PC-3 (cell line): ENCODE measurements around the gene STAU1. TPM values are rescaled to one million over a fixed set of nuclear protein-coding genes. Genes with fewer than 3 reads are reported as not detected.

Experiments
- ATAC-seq: fragments of 200-7000 bp; cut with Tn5 transposase; 2 replicates; pipeline ENCODE4 v1.9.1; 2020; ENCODE audit warnings: mild to moderate bottlenecking, moderate library complexity
- BruUV-seq: library from RNA; stranded (reverse); fragments of 400-500 nt; replicated peaks from 2 replicates; lab custom pipeline; 2021; lab: Mats Ljungman, UMichigan
- CTCF ChIA-PET: fragments of 300-600 bp; sonication (Branson Sonifier 250); formaldehyde crosslinking; loops from one replicate; lab custom pipeline; 2022; ENCODE audit warnings: antibody characterized with exemption; lab: Charles Lee
- POLR2A ChIA-PET: fragments of 300-600 bp; sonication (Branson Sonifier 250); formaldehyde crosslinking; loops from one replicate; lab custom pipeline; 2022; ENCODE audit warnings: antibody characterized with exemption; ENCODE audit not compliant: unreplicated experiment; lab: Charles Lee
- DNase-seq: peaks from one replicate; pipeline ENCODE4 v3.0.0-alpha.2; 2015
- H2AFZ ChIP-seq: fragments of 300-600 bp; sonication (generic); 2 replicates; pipeline ENCODE4 v1.6.0; 2016; ENCODE audit warnings: antibody characterized with exemption, low read length
- H3F3A ChIP-seq: fragments of 300-600 bp; sonication (generic); one replicate; pipeline ENCODE4 v1.6.0; 2017; ENCODE audit warnings: antibody characterized with exemption, low read length, control low read depth, mild to moderate bottlenecking; ENCODE audit not compliant: unreplicated experiment
- H3K27ac ChIP-seq: fragments of 300-600 bp; sonication (generic); 2 replicates; pipeline ENCODE4 v1.5.1; 2016; ENCODE audit warnings: mild to moderate bottlenecking, low read length
- H3K27me3 ChIP-seq: fragments of 300-600 bp; sonication (generic); 2 replicates; pipeline ENCODE4 v1.6.1; 2016; ENCODE audit warnings: low read length, mixed read lengths
- H3K36me3 ChIP-seq: fragments of 300-600 bp; sonication (generic); 2 replicates; pipeline ENCODE4 v1.6.1; 2016; ENCODE audit warnings: low read depth, mixed run types, low read length, mixed read lengths
- H3K4me1 ChIP-seq: fragments of 300-600 bp; sonication (generic); 2 replicates; pipeline ENCODE4 v1.5.1; 2016; ENCODE audit warnings: low read length; ENCODE audit not compliant: insufficient read depth
- H3K4me2 ChIP-seq: fragments of 300-600 bp; sonication (generic); 2 replicates; pipeline ENCODE4 v1.6.0; 2016; ENCODE audit warnings: low read length
- H3K4me3 ChIP-seq: fragments of 300-600 bp; sonication (generic); 2 replicates; pipeline ENCODE4 v1.5.1; 2016; ENCODE audit warnings: mild to moderate bottlenecking, low read length, mixed read lengths
- H3K79me2 ChIP-seq: fragments of 300-600 bp; sonication (generic); 2 replicates; pipeline ENCODE4 v1.6.1; 2017; ENCODE audit warnings: low read length, mixed read lengths
- H3K9ac ChIP-seq: fragments of 300-600 bp; sonication (generic); 2 replicates; pipeline ENCODE4 v1.6.0; 2016; ENCODE audit warnings: mild to moderate bottlenecking, low read length
- H3K9me2 ChIP-seq: fragments of 300-600 bp; sonication (generic); replicated peaks from 2 replicates; pipeline ENCODE4 v1.6.1; 2016; ENCODE audit warnings: mixed run types, low read length, mixed read lengths
- H3K9me3 ChIP-seq: fragments of 300-600 bp; sonication (generic); 2 replicates; pipeline ENCODE4 v1.6.1; 2016; ENCODE audit warnings: low read length, mixed read lengths
- H4K20me1 ChIP-seq: fragments of 300-600 bp; sonication (generic); 2 replicates; pipeline ENCODE4 v1.6.1; 2016; ENCODE audit warnings: low read length, mixed read lengths
- EZH2 ChIP-seq: fragments of 300-600 bp; sonication (generic); IDR thresholded peaks from one replicate; pipeline ENCODE4 v1.6.1; 2017; ENCODE audit warnings: antibody characterized with exemption, mild to moderate bottlenecking, low read length; ENCODE audit not compliant: unreplicated experiment
- EZH2phosphoT487 ChIP-seq: fragments of 300-600 bp; sonication (generic); IDR thresholded peaks from 2 replicates; pipeline ENCODE4 v1.6.1; 2018; ENCODE audit warnings: mild to moderate bottlenecking, antibody characterized with exemption, low read length, borderline replicate concordance
- intact Hi-C: fragments of 100-400 bp; cut with micrococcal nuclease; formaldehyde crosslinking; loops from 2 replicates; pipeline ENCODE4 v1.9.0; 2023
- total RNA-seq: library from RNA; depleted of rRNA; stranded (reverse); fragments of >200 nt; gene quantifications from 2 replicates; pipeline ENCODE4 v1.2.3, GENCODE V29; 2014
- TF ChIP-seq, protein P1 (sequence below): fragments of 300-600 bp; sonication (generic); conservative IDR thresholded peaks from 2 replicates; pipeline ENCODE4 v1.5.1; 2017; ENCODE audit warnings: antibody characterized with exemption, low read depth, mild to moderate bottlenecking, low read length

STAU1 gene
- total RNA-seq, 1 experiment from 2014 or later, result 87.8 TPM

DNA sequence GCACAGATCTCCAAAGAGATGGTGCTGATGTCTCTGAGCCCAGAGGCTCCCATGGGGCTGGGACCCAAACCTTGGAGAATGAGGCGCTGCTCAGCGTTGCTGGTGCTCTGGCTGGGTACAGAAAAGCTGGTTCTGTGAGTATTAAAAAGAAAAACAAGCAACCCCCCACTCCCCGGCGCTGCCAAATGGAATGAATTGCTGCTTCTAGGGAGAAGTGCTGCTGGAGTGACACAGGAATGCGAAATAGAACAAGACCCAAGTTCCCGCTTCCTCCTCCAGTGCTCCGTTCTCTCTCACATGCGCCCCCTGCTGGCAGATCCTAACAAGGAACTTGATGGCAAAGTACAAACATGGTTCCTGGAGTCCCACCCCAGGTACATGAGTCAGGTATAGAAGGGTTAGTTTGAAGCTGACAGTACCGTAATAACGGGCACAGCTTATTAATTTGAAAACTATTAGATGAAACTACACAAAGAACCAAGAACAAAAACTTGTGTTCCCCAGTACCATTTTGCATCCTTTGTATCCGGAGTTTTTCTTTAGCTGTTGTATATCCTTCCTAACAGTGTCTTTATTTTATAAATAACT lies 29.0 kb upstream of the STAU1 start:
- ATAC-seq, result peak; percentile 71

DNA sequence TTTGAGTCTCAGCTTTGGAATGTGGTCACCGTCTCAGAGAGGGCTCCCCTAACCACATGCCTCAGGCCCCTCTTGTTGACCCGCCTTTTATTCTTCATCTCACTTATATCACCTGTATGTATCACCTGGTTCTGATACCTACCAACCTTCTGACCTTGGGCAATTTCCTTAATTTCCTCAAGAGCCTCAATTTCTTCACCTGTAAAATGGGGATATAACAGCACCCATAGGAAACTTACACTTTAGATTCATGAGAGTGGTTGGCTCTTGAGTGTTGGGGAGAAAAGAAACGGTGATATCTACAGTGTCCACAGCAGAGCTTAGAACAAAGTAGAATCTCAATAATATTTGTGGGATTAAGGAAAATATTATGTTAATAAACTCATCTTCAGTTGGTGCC lies 27.1 kb upstream of the STAU1 start:
- Histone ChIP-seq H3K79me2 (peaks cover 10% of the 10 kb centered on the region), H3K9ac (no peak overlapping the region), H3K9me2 (no peaks in the 10 kb centered on the region; the same call in 1 of the 2 replicates), H4K20me1 (peaks cover under 1% of the 10 kb centered on the region; the same call in 1 of the 2 replicates), H3K36me3 (no peaks in the 10 kb centered on the region), H3K4me2 (no peak overlapping the region), H3K9me3 (peaks cover 7% of the 10 kb centered on the region), H2AFZ (no peak overlapping the region), H3K4me3 (no peak overlapping the region), H3K27ac (no peak overlapping the region), H3K4me1 (peaks cover 8% of the 10 kb centered on the region), H3K27me3 (no peaks in the 10 kb centered on the region), H3F3A (no peaks in the 10 kb centered on the region)
- no peak for TF ChIP-seq EZH2
- TF ChIP-seq EZH2phosphoT487, result no peak
- TF ChIP-seq, protein P1, sequence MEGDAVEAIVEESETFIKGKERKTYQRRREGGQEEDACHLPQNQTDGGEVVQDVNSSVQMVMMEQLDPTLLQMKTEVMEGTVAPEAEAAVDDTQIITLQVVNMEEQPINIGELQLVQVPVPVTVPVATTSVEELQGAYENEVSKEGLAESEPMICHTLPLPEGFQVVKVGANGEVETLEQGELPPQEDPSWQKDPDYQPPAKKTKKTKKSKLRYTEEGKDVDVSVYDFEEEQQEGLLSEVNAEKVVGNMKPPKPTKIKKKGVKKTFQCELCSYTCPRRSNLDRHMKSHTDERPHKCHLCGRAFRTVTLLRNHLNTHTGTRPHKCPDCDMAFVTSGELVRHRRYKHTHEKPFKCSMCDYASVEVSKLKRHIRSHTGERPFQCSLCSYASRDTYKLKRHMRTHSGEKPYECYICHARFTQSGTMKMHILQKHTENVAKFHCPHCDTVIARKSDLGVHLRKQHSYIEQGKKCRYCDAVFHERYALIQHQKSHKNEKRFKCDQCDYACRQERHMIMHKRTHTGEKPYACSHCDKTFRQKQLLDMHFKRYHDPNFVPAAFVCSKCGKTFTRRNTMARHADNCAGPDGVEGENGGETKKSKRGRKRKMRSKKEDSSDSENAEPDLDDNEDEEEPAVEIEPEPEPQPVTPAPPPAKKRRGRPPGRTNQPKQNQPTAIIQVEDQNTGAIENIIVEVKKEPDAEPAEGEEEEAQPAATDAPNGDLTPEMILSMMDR, result no peak
- no TSS peak for BruUV-seq
- ChIA-PET POLR2A (no interaction called here), CTCF (no interaction called here)
- DNase-seq, result no peak
- intact Hi-C loops, result no loop called here
- ATAC-seq, result no peak

More for the DNA sequence above, 29.0 kb upstream of the STAU1 start:
- H3K9me2 ChIP-seq, result no peaks in the 10 kb centered on the region; the same call in 1 of the 2 replicates
- intact Hi-C loops, result loop anchor here (1.0 to 2.0 kb wide), 2 partner anchors 30 to 84 kb away; no protein-coding TSS in a partner anchor
- BruUV-seq, result no TSS peak
- peaks cover 15% of the 10 kb centered on the region for H3K4me1 ChIP-seq
- peaks cover 28% of the 10 kb centered on the region for H3K79me2 ChIP-seq
- TF ChIP-seq EZH2, result no peak
- TF ChIP-seq, protein P1, result peak; percentile 99
- H3F3A ChIP-seq, result no peaks in the 10 kb centered on the region
- CTCF ChIA-PET, result interaction anchor here (0.5 to 2.1 kb wide), 10 partner anchors 11 to 196 kb away, joined by 3 to 23 read pairs (median 4); no protein-coding TSS in a partner anchor
- DNase-seq, result peak; percentile 99
- POLR2A ChIA-PET, result interaction anchor here (0.7 kb wide), 2 partner anchors 29 to 170 kb away, joined by 4 to 9 read pairs; no protein-coding TSS in a partner anchor
- H2AFZ ChIP-seq, result peak overlapping the region; percentile 78
- no peak overlapping the region for H3K9ac ChIP-seq
- H3K4me3 ChIP-seq, result no peak overlapping the region
- H3K27ac ChIP-seq, result no peak overlapping the region
- H3K4me2 ChIP-seq, result peak overlapping the region; percentile 50
- H3K27me3 ChIP-seq, result no peaks in the 10 kb centered on the region
- H4K20me1 ChIP-seq, result peaks cover 5% of the 10 kb centered on the region
- H3K36me3 ChIP-seq, result peaks cover 10% of the 10 kb centered on the region; the same call in 1 of the 2 replicates
- no peaks in the 10 kb centered on the region for H3K9me3 ChIP-seq

DNA sequence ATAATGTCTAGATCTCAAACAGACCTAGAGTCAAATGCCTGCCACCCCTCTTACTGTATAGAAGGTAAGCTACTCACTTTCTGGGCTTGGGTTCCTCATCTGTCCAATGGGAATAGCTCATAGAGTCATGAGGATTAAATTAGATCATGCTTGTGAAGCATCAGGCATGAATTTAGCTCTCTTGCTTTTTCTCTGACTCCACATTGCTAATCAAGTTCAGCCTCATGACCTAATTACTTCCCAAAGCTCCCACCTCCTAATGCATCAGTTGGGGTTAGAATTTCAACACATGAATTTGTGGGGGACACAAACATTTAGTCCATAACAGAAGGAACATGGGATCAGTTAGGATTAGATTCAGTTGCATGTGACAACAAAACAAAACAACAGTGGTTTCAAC lies 26.4 kb upstream of the STAU1 start:
- Histone ChIP-seq H2AFZ (no peak overlapping the region), H4K20me1 (no peaks in the 10 kb centered on the region), H3K4me2 (no peak overlapping the region), H3F3A (no peaks in the 10 kb centered on the region), H3K27ac (no peak overlapping the region), H3K4me1 (peaks cover 7% of the 10 kb centered on the region; the same call in 1 of the 2 replicates), H3K9ac (no peak overlapping the region), H3K79me2 (peaks cover 3% of the 10 kb centered on the region), H3K9me2 (no peaks in the 10 kb centered on the region; the same call in 1 of the 2 replicates), H3K4me3 (no peak overlapping the region), H3K27me3 (no peaks in the 10 kb centered on the region), H3K9me3 (peaks cover 10% of the 10 kb centered on the region), H3K36me3 (no peaks in the 10 kb centered on the region)
- CTCF ChIA-PET, result no interaction called here
- TF ChIP-seq EZH2 (no peak), EZH2phosphoT487 (no peak)
- TF ChIP-seq, protein P1, result no peak
- no TSS peak for BruUV-seq
- ATAC-seq (no peak), DNase-seq (no peak)
- POLR2A ChIA-PET, result no interaction called here
- intact Hi-C loops, result no loop called here
